ENCODE data around the gene RALY.

- TF ChIP-seq BHLHE40 (IDR thresholded peaks at IDR 0.05; ENCODE audit: borderline replicate concordance): no peak
- no peak for TF ChIP-seq SP1 (IDR thresholded peaks at IDR 0.05)
- TF ChIP-seq L3MBTL2 (conservative IDR thresholded peaks at IDR 0.05): no peak
Measured at GRCh38 chr20:34018166-34018565, 24.5 kb downstream of the RALY start.
